Right lobe of liver (tissue), 4 donors: ENCODE results near the gene RAVER1.

ENCODE experiments used
- CTCF ChIP-seq, 4 donors: fragments of 200-600 bp in 3 of 4; fragments of 450-650 bp in 1 of 4; IDR thresholded peaks; one replicate each; pipeline versions ENCODE4 v1.5.1 to v1.8.0; 2016 to 2022; ENCODE audit warnings: antibody characterized with exemption in 4 of 4, mild to moderate bottlenecking in 2 of 4
- POLR2A ChIP-seq: fragments of 450-650 bp; IDR thresholded peaks from one replicate; pipeline ENCODE4 v1.6.1; 2017; ENCODE audit warnings: antibody characterized with exemption, mild to moderate bottlenecking
- donor health status: DM: no; HTN: no; CAD: no.
- donor health status: DM: no; HTN: no; CAD: no.
- donor health status: DM: no; HTN: yes; CAD: no.

DNA sequence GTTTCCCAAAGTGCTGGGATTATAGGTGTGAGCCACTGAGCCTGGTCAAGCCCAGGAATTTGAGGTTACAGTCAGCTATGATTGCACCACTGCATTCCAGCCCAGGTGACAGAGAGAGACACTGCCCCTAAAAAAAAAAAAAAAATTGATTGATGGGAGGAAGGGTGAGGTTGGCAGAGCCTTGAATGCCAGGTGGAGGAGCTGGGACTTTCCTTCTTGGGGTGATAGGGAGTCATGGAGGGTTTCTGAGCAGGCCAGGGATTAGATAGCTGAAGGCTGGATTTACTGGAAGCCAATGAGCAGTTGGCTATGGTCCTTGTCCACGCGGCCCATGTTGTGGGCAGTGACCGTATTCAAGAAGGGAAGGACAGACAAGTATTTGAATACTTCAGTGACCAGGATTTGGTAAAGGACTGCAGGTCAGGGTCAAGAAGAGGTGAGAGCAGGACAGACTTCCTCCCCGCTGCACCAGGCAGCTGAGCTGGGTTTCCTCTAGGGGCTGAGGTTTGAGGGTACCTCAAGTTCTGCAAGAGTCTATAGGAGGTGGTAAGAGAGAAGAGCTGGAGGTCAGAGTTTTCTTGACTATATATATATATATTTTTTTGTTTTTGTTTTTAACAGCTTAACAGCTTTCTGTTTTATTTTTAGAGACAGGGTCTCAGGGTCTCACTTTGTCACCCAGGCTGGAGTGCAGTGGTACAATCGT lies 53.4 kb downstream of the RAVER1 start:
- TF ChIP-seq CTCF (IDR thresholded peaks at IDR 0.05), result no peak
- no peak for TF ChIP-seq POLR2A
